ENCODE results near the gene ZBTB16.

GRCh38 chr11:114066046-114066648 is 6.6 kb downstream of the ZBTB16 start:
- TF ChIP-seq CTCF (IDR thresholded peaks at IDR 0.05) (no peak), POLR2AphosphoS5 (IDR thresholded peaks at IDR 0.05) (no peak), POLR2A (IDR thresholded peaks at IDR 0.05) (no peak)
